Measurements from ENCODE around the gene LRRC32.

Gene LRRC32

GRCh38 chr11:76627606-76628005 is 42.9 kb downstream of the LRRC32 start:
- no peak for DNase-seq (ENCODE audit: low read depth)
- no peak overlapping the region for H3K4me3 ChIP-seq (ENCODE audit: low read depth, low read length)
- no peak for TF ChIP-seq CTCF (conservative IDR thresholded peaks at IDR 0.05; ENCODE audit: low read depth, low read length)

GRCh38 chr11:76626921-76627401 is 43.6 kb downstream of the LRRC32 start:
- H3K4me3 ChIP-seq (ENCODE audit: low read depth, low read length) = no peak overlapping the region
- no peak for TF ChIP-seq CTCF (conservative IDR thresholded peaks at IDR 0.05; ENCODE audit: low read depth, low read length)
- DNase-seq (ENCODE audit: low read depth) = peak; percentile 38

GRCh38 chr11:76626266-76626665 is 44.3 kb downstream of the LRRC32 start:
- TF ChIP-seq CTCF (conservative IDR thresholded peaks at IDR 0.05; ENCODE audit: low read depth, low read length) = no peak
- DNase-seq (ENCODE audit: low read depth) = no peak
- H3K4me3 ChIP-seq (ENCODE audit: low read depth, low read length) = no peak overlapping the region

GRCh38 chr11:76625472-76626186 is 44.9 kb downstream of the LRRC32 start:
- H3K4me3 ChIP-seq (ENCODE audit: low read depth, low read length) = no peak overlapping the region
- no peak for TF ChIP-seq CTCF (conservative IDR thresholded peaks at IDR 0.05; ENCODE audit: low read depth, low read length)
- peak; percentile 19 for DNase-seq (ENCODE audit: low read depth)

GRCh38 chr11:76624500-76625379 is 45.8 kb downstream of the LRRC32 start:
- H3K4me3 ChIP-seq (ENCODE audit: low read depth, low read length) = no peak overlapping the region
- DNase-seq (ENCODE audit: low read depth) = no peak
- TF ChIP-seq CTCF (conservative IDR thresholded peaks at IDR 0.05; ENCODE audit: low read depth, low read length) = no peak

- H3K4me3 ChIP-seq (ENCODE audit: low read depth, low read length) = no peak overlapping the region
- TF ChIP-seq CTCF (conservative IDR thresholded peaks at IDR 0.05; ENCODE audit: low read depth, low read length) = no peak
- no peak for DNase-seq (ENCODE audit: low read depth)
These were observed 46.6 kb downstream of the LRRC32 start for GRCh38 chr11:76623884-76624419.
